Uterus (tissue), 2 donors: ENCODE data around the gene C5AR1.

Source experiments
- POLR2A ChIP-seq, 2 donors: fragments of 450-650 bp; IDR thresholded peaks; one replicate each; pipeline ENCODE4 v1.6.1; 2016; ENCODE audit warnings: antibody characterized with exemption in 2 of 2, mild to moderate bottlenecking in 1 of 2, moderate library complexity in 1 of 2
- TF ChIP-seq, protein P1 (sequence below), 4 experiments: fragments of 200-600 bp in 2 of 4; fragments of 450-650 bp in 2 of 4; sonication (generic) in 2 of 4; IDR thresholded peaks; one replicate each; pipeline ENCODE4 v1.5.1; 2016 to 2019; ENCODE audit warnings: antibody characterized with exemption in 4 of 4, mild to moderate bottlenecking in 2 of 4, moderate library complexity in 1 of 4

DNA sequence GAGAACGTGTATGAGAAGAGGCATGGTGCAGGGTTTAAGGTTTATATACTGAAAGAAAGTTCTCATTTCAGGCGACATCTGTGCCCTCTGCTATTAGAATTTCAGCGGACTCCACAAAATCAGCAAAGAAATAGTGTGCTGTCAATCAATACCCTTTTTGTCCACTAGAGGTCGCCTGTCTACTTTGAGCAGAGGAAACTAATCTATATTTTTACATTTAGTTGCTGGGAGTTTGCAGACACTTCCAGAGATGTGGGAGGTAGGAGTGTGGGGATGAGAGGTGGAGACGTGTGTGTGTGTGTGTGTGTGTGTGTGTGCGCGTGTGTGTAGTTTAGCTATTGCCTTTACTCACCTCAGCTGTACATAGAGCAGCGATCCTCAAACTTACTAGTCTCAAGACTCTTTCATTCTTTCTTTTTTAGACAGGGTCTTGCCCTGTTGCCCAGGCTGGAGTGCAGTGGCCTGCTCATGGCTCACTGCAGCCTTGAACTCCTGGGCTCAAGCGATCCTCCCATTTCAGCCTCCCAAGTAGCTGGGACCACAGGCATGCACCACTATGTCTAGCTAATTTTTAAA lies 25.2 kb upstream of the C5AR1 start:
- TF ChIP-seq, protein P1, sequence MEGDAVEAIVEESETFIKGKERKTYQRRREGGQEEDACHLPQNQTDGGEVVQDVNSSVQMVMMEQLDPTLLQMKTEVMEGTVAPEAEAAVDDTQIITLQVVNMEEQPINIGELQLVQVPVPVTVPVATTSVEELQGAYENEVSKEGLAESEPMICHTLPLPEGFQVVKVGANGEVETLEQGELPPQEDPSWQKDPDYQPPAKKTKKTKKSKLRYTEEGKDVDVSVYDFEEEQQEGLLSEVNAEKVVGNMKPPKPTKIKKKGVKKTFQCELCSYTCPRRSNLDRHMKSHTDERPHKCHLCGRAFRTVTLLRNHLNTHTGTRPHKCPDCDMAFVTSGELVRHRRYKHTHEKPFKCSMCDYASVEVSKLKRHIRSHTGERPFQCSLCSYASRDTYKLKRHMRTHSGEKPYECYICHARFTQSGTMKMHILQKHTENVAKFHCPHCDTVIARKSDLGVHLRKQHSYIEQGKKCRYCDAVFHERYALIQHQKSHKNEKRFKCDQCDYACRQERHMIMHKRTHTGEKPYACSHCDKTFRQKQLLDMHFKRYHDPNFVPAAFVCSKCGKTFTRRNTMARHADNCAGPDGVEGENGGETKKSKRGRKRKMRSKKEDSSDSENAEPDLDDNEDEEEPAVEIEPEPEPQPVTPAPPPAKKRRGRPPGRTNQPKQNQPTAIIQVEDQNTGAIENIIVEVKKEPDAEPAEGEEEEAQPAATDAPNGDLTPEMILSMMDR (IDR thresholded peaks at IDR 0.05) = peak; percentile 74 to 91 (median 86)
- no peak for TF ChIP-seq POLR2A (IDR thresholded peaks at IDR 0.05)
